Hepatic stellate cell (primary cell): ENCODE results near the gene DCTN5.

Experiments
- DNase-seq: peaks from one replicate; pipeline ENCODE4 v3.0.0; 2011; ENCODE audit warnings: low spot score

DCTN5 gene

GRCh38 chr16:23663918-23664317, 22.7 kb downstream of the DCTN5 start:
- DNase-seq: no peak

GRCh38 chr16:23666571-23667354, 25.5 kb downstream of the DCTN5 start:
- no peak for DNase-seq

- no peak for DNase-seq
Measured at GRCh38 chr16:23667355-23667659, 26.0 kb downstream of the DCTN5 start.

GRCh38 chr16:23668225-23668624, 27.0 kb downstream of the DCTN5 start:
- DNase-seq: no peak

GRCh38 chr16:23668873-23669272, 27.6 kb downstream of the DCTN5 start:
- DNase-seq: no peak

GRCh38 chr16:23670137-23670776, 29.0 kb downstream of the DCTN5 start:
- peak; percentile 79 for DNase-seq

GRCh38 chr16:23673971-23674614, 32.8 kb downstream of the DCTN5 start:
- no peak for DNase-seq

GRCh38 chr16:23676924-23677480, 35.7 kb downstream of the DCTN5 start:
- DNase-seq: no peak

GRCh38 chr16:23678430-23679273, 37.4 kb downstream of the DCTN5 start, which contains the start of gene PLK1:
PLK1 (plus strand) TSS chr16:23678889; CDS start chr16:23678933, 44 bp downstream.
- DNase-seq: peak; percentile 96

- peak; percentile 55 for DNase-seq
Measured at GRCh38 chr16:23679274-23679985, 38.2 kb downstream of the DCTN5 start.

GRCh38 chr16:23679986-23680336, 38.7 kb downstream of the DCTN5 start:
- DNase-seq: no peak

GRCh38 chr16:23682181-23682580, 40.9 kb downstream of the DCTN5 start:
- no peak for DNase-seq

- DNase-seq: no peak
Measured at GRCh38 chr16:23683487-23683886, 42.2 kb downstream of the DCTN5 start.

GRCh38 chr16:23687034-23687808, 46.0 kb downstream of the DCTN5 start:
- DNase-seq: no peak

GRCh38 chr16:23689442-23690187, 48.3 kb downstream of the DCTN5 start:
- DNase-seq: no peak

GRCh38 chr16:23690771-23691482, 49.7 kb downstream of the DCTN5 start:
- DNase-seq: no peak

- DNase-seq: peak; percentile 22
Measured at GRCh38 chr16:23691483-23692189, 50.4 kb downstream of the DCTN5 start.

GRCh38 chr16:23692190-23692837, 51.0 kb downstream of the DCTN5 start:
- DNase-seq: no peak
